ENCODE measurements around the gene LIPE.

Gene LIPE

GRCh38 chr19:42355896-42356295 is 71.3 kb downstream of the LIPE start:
- Histone ChIP-seq H3K4me1 (ENCODE audit: control insufficient read depth, low read length) (no peaks in the 10 kb centered on the region), H3K4me2 (ENCODE audit: low read length) (no peak overlapping the region), H3K4me3 (ENCODE audit: low read length) (no peak overlapping the region), H3K9me2 (replicated peaks; ENCODE audit: control insufficient read depth, low read length) (no peaks in the 10 kb centered on the region), H4K20me1 (ENCODE audit: control insufficient read depth, insufficient read depth, low read depth, low read length) (no peaks in the 10 kb centered on the region), H3K27me3 (ENCODE audit: control insufficient read depth, low read length) (no peaks in the 10 kb centered on the region), H3K9me3 (ENCODE audit: control insufficient read depth, insufficient read depth, low read length) (no peaks in the 10 kb centered on the region), H3K79me2 (ENCODE audit: control insufficient read depth, low read length) (no peaks in the 10 kb centered on the region), H3K36me3 (ENCODE audit: control insufficient read depth, low read length) (peaks cover 5% of the 10 kb centered on the region; the same call in 1 of the 2 replicates), H3F3A (ENCODE audit: control insufficient read depth, insufficient read depth) (peaks cover 6% of the 10 kb centered on the region; the same call in 1 of the 2 replicates), H3K27ac (ENCODE audit: low read depth, low read length) (no peak overlapping the region)
- TF ChIP-seq CTCF (IDR thresholded peaks at IDR 0.05; ENCODE audit: low read depth, low read length, poor library complexity, severe bottlenecking) (no peak), EZH2phosphoT487 (IDR thresholded peaks at IDR 0.05; ENCODE audit: borderline replicate concordance, low read length) (no peak)

- no peaks in the 10 kb centered on the region for H3K4me1 ChIP-seq (ENCODE audit: control insufficient read depth, low read length)
- no peaks in the 10 kb centered on the region for H3K27me3 ChIP-seq (ENCODE audit: control insufficient read depth, low read length)
- no peaks in the 10 kb centered on the region for H3K9me2 ChIP-seq (replicated peaks; ENCODE audit: control insufficient read depth, low read length)
- H3K4me3 ChIP-seq (ENCODE audit: low read length) = no peak overlapping the region
- no peak overlapping the region for H3K4me2 ChIP-seq (ENCODE audit: low read length)
- TF ChIP-seq CTCF (IDR thresholded peaks at IDR 0.05; ENCODE audit: low read depth, low read length, poor library complexity, severe bottlenecking) (no peak), EZH2phosphoT487 (IDR thresholded peaks at IDR 0.05; ENCODE audit: borderline replicate concordance, low read length) (no peak)
- no peaks in the 10 kb centered on the region for H3F3A ChIP-seq (ENCODE audit: control insufficient read depth, insufficient read depth)
- no peaks in the 10 kb centered on the region for H3K9me3 ChIP-seq (ENCODE audit: control insufficient read depth, insufficient read depth, low read length)
- H3K36me3 ChIP-seq (ENCODE audit: control insufficient read depth, low read length) = peaks cover 5% of the 10 kb centered on the region; the same call in 1 of the 2 replicates
- H3K79me2 ChIP-seq (ENCODE audit: control insufficient read depth, low read length) = no peaks in the 10 kb centered on the region
- H3K27ac ChIP-seq (ENCODE audit: low read depth, low read length) = no peak overlapping the region
- H4K20me1 ChIP-seq (ENCODE audit: control insufficient read depth, insufficient read depth, low read depth, low read length) = no peaks in the 10 kb centered on the region
These were observed 73.7 kb downstream of the LIPE start for GRCh38 chr19:42353341-42354015.

GRCh38 chr19:42352301-42353259 is 74.6 kb downstream of the LIPE start:
- H3K4me3 ChIP-seq (ENCODE audit: low read length) = no peak overlapping the region
- peaks cover 5% of the 10 kb centered on the region; the same call in 1 of the 2 replicates for H3K36me3 ChIP-seq (ENCODE audit: control insufficient read depth, low read length)
- no peaks in the 10 kb centered on the region for H3K9me3 ChIP-seq (ENCODE audit: control insufficient read depth, insufficient read depth, low read length)
- no peaks in the 10 kb centered on the region for H3K4me1 ChIP-seq (ENCODE audit: control insufficient read depth, low read length)
- no peaks in the 10 kb centered on the region for H4K20me1 ChIP-seq (ENCODE audit: control insufficient read depth, insufficient read depth, low read depth, low read length)
- H3F3A ChIP-seq (ENCODE audit: control insufficient read depth, insufficient read depth) = no peaks in the 10 kb centered on the region
- no peaks in the 10 kb centered on the region for H3K9me2 ChIP-seq (replicated peaks; ENCODE audit: control insufficient read depth, low read length)
- no peak overlapping the region for H3K4me2 ChIP-seq (ENCODE audit: low read length)
- no peak overlapping the region for H3K27ac ChIP-seq (ENCODE audit: low read depth, low read length)
- TF ChIP-seq CTCF (IDR thresholded peaks at IDR 0.05; ENCODE audit: low read depth, low read length, poor library complexity, severe bottlenecking) (no peak), EZH2phosphoT487 (IDR thresholded peaks at IDR 0.05; ENCODE audit: borderline replicate concordance, low read length) (no peak)
- H3K27me3 ChIP-seq (ENCODE audit: control insufficient read depth, low read length) = no peaks in the 10 kb centered on the region
- no peaks in the 10 kb centered on the region for H3K79me2 ChIP-seq (ENCODE audit: control insufficient read depth, low read length)
